Ascending aorta (tissue), 2 donors: ENCODE measurements around the gene MAN2B2. TPM values are rescaled to one million over a fixed set of nuclear protein-coding genes. Genes with fewer than 3 reads are reported as not detected.

ENCODE experiments used
- DNase-seq, 2 donors: peaks; one replicate each; pipeline ENCODE4 v3.0.0-alpha.2; 2019; ENCODE audit warnings: low spot score in 2 of 2
- H3K27ac ChIP-seq, 2 donors: fragments of 200-600 bp; sonication (generic); one replicate each; pipeline ENCODE4 v1.5.1; 2016 to 2017; ENCODE audit warnings: mild to moderate bottlenecking in 1 of 2
- H3K27me3 ChIP-seq: fragments of 200-600 bp; sonication (generic); one replicate; pipeline ENCODE4 v1.5.1; 2017
- H3K36me3 ChIP-seq, 2 donors: fragments of 200-600 bp; sonication (generic); one replicate each; pipeline ENCODE4 v1.5.1; 2016
- H3K4me1 ChIP-seq, 2 donors: fragments of 200-600 bp; sonication (generic); one replicate each; pipeline ENCODE4 v1.5.1; 2016 to 2017; ENCODE audit warnings: mild to moderate bottlenecking in 1 of 2
- H3K4me3 ChIP-seq, 2 donors: fragments of 200-600 bp; sonication (generic); one replicate each; pipeline ENCODE4 v1.5.1; 2016 to 2017; ENCODE audit warnings: mild to moderate bottlenecking in 1 of 2
- H3K9me3 ChIP-seq, 2 donors: fragments of 200-600 bp; sonication (generic); one replicate each; pipeline ENCODE4 v1.5.1; 2016
- CTCF ChIP-seq, 3 experiments: fragments of 200-600 bp in 2 of 3; fragments of 450-650 bp in 1 of 3; sonication (generic) in 2 of 3; IDR thresholded peaks; one replicate each; pipeline ENCODE4 v1.5.1; 2016 to 2019; ENCODE audit warnings: antibody characterized with exemption in 3 of 3, mild to moderate bottlenecking in 1 of 3, moderate library complexity in 1 of 3
- intact Hi-C: fragments of 100-400 bp; cut with DNase I; formaldehyde crosslinking; loops from one replicate; pipeline ENCODE4 v1.15.1; 2023
- total RNA-seq: library from RNA; depleted of rRNA; stranded (reverse); fragments of >200 nt; gene quantifications from one replicate; pipeline ENCODE4 v1.1.0, GENCODE V29; 2016

MAN2B2 gene
- total RNA-seq, 1 donor from 2014 or later = 47.8 TPM

- DNase-seq = no peak
- intact Hi-C loops = no loop called here
- no peak overlapping the region for H3K4me3 ChIP-seq
- H3K27me3 ChIP-seq = no peaks in the 10 kb centered on the region
- H3K9me3 ChIP-seq = peaks cover 0 to 6% of the 10 kb centered on the region in 2 donors
- no peaks in the 10 kb centered on the region for H3K4me1 ChIP-seq
- H3K27ac ChIP-seq = no peak overlapping the region
- no peaks in the 10 kb centered on the region for H3K36me3 ChIP-seq
- TF ChIP-seq CTCF (IDR thresholded peaks at IDR 0.05) = no peak
Measured at GRCh38 chr4:6538575-6538974, 36.4 kb upstream of the MAN2B2 start.

GRCh38 chr4:6539009-6539764 is 35.8 kb upstream of the MAN2B2 start:
- no peak for DNase-seq
- Histone ChIP-seq H3K4me3 (no peak overlapping the region), H3K4me1 (no peaks in the 10 kb centered on the region), H3K27me3 (no peaks in the 10 kb centered on the region), H3K27ac (no peak overlapping the region), H3K9me3 (peaks cover 0 to 6% of the 10 kb centered on the region in 2 donors), H3K36me3 (no peaks in the 10 kb centered on the region)
- no peak for TF ChIP-seq CTCF (IDR thresholded peaks at IDR 0.05)
- intact Hi-C loops = no loop called here

GRCh38 chr4:6540879-6541278 is 34.1 kb upstream of the MAN2B2 start:
- Histone ChIP-seq H3K4me3 (no peak overlapping the region), H3K36me3 (no peaks in the 10 kb centered on the region), H3K27me3 (no peaks in the 10 kb centered on the region), H3K4me1 (no peaks in the 10 kb centered on the region), H3K27ac (no peak overlapping the region), H3K9me3 (peaks cover 0 to 6% of the 10 kb centered on the region in 2 donors)
- DNase-seq = no peak
- no peak for TF ChIP-seq CTCF (IDR thresholded peaks at IDR 0.05)
- intact Hi-C loops = no loop called here

- H3K36me3 ChIP-seq = no peaks in the 10 kb centered on the region
- intact Hi-C loops = no loop called here
Measured at GRCh38 chr4:6541789-6542188, 33.2 kb upstream of the MAN2B2 start.

GRCh38 chr4:6542951-6543350 is 32.0 kb upstream of the MAN2B2 start:
- Histone ChIP-seq H3K36me3 (no peaks in the 10 kb centered on the region), H3K9me3 (peaks cover 0 to 6% of the 10 kb centered on the region in 2 donors), H3K27me3 (no peaks in the 10 kb centered on the region), H3K4me1 (no peaks in the 10 kb centered on the region), H3K4me3 (no peak overlapping the region), H3K27ac (no peak overlapping the region)
- intact Hi-C loops = no loop called here
- TF ChIP-seq CTCF (IDR thresholded peaks at IDR 0.05) = no peak
- DNase-seq = no peak

More at GRCh38 chr4:6541789-6542188, 33.2 kb upstream of the MAN2B2 start:
- no peak overlapping the region for H3K4me3 ChIP-seq
- no peak for DNase-seq
- H3K27ac ChIP-seq = no peak overlapping the region
- no peak for TF ChIP-seq CTCF (IDR thresholded peaks at IDR 0.05)
- peaks cover 0 to 6% of the 10 kb centered on the region in 2 donors for H3K9me3 ChIP-seq
- H3K27me3 ChIP-seq = no peaks in the 10 kb centered on the region
- H3K4me1 ChIP-seq = no peaks in the 10 kb centered on the region
